Natural killer cell (primary cell): Measurements from ENCODE around the gene ABI3BP. TPM values are rescaled to one million over a fixed set of nuclear protein-coding genes. Genes with fewer than 3 reads are reported as not detected.

Experiments used
- ATAC-seq, 3 donors: fragments of 150-1000 bp in 2 of 3; fragments of 200-7000 bp in 1 of 3; cut with Tn5 transposase; 1 replicate in 1 of 3; 2 replicates in 2 of 3; pipeline ENCODE4 v1.10.0; 2021; ENCODE audit warnings: mild to moderate bottlenecking in 2 of 3, moderate library complexity in 2 of 3
- DNase-seq, 2 donors: peaks; one replicate each; pipeline versions ENCODE4 v3.0.0 to v3.0.0-alpha.2; 2013 to 2021; ENCODE audit warnings: mixed read lengths in 1 of 2
- H3K27ac ChIP-seq: one replicate; pipeline ENCODE4 v1.5.1; 2013; ENCODE audit warnings: mild to moderate bottlenecking, low read length
- H3K27me3 ChIP-seq: one replicate; pipeline ENCODE4 v1.6.1; 2013; ENCODE audit warnings: low read length; ENCODE audit not compliant: control insufficient read depth, insufficient read depth
- H3K36me3 ChIP-seq: one replicate; pipeline ENCODE4 v1.6.1; 2013; ENCODE audit warnings: low read length; ENCODE audit not compliant: control insufficient read depth, insufficient read depth
- H3K4me1 ChIP-seq: one replicate; pipeline ENCODE4 v1.6.1; 2013; ENCODE audit warnings: low read length; ENCODE audit not compliant: control insufficient read depth, insufficient read depth
- H3K4me3 ChIP-seq: one replicate; pipeline ENCODE4 v1.5.1; 2013; ENCODE audit warnings: low read length
- H3K9me3 ChIP-seq: one replicate; pipeline ENCODE4 v1.6.1; 2013; ENCODE audit warnings: low read length; ENCODE audit not compliant: control insufficient read depth, insufficient read depth
- H3K27ac Mint-ChIP-seq, 2 donors: one replicate each; pipeline ENCODE4 v1.8.0; 2022; ENCODE audit warnings: mild to moderate bottlenecking in 2 of 2, mixed read lengths in 2 of 2, moderate library complexity in 1 of 2
- H3K27me3 Mint-ChIP-seq, 2 donors: one replicate each; pipeline ENCODE4 v1.8.0; 2022; ENCODE audit warnings: low read depth in 2 of 2, mixed read lengths in 2 of 2
- H3K36me3 Mint-ChIP-seq: one replicate; pipeline ENCODE4 v1.8.0; 2022; ENCODE audit warnings: mixed read lengths
- H3K4me1 Mint-ChIP-seq, 2 donors: one replicate each; pipeline ENCODE4 v1.8.0; 2022; ENCODE audit warnings: mixed read lengths in 2 of 2
- H3K4me3 Mint-ChIP-seq: one replicate; pipeline ENCODE4 v1.8.0; 2022; ENCODE audit warnings: mild to moderate bottlenecking, moderate library complexity, mixed read lengths
- H3K9me3 Mint-ChIP-seq, 2 donors: one replicate each; pipeline ENCODE4 v1.8.0; 2022; ENCODE audit warnings: mixed read lengths in 2 of 2
- WGBS: methylation state at CpG from one replicate; pipeline ENCODE4 v1.1.7; 2013; ENCODE audit warnings: missing lambda C conversion rate; ENCODE audit not compliant: insufficient coverage; 5-methylcytosine and 5-hydroxymethylcytosine counted together
- intact Hi-C: fragments of 100-400 bp; cut with micrococcal nuclease; formaldehyde crosslinking; loops from one replicate; pipeline ENCODE4 v1.14.2; 2022
- total RNA-seq, 4 donors: library from RNA; stranded (reverse); fragments of 120-200 nt in 1 of 4; gene quantifications; one replicate each; pipeline versions ENCODE4 v1.2.3 to v1.2.4, GENCODE V29; 2013 to 2022
- TF ChIP-seq, protein P1 (sequence below): fragments of 200-600 bp; IDR thresholded peaks from one replicate; pipeline ENCODE4 v1.8.0; 2022; ENCODE audit warnings: antibody characterized with exemption

The ABI3BP gene
- total RNA-seq, 3 donors from 2014 or later (not counting 1 experiment from before 2014, with no cell fraction given), result not detected

DNA sequence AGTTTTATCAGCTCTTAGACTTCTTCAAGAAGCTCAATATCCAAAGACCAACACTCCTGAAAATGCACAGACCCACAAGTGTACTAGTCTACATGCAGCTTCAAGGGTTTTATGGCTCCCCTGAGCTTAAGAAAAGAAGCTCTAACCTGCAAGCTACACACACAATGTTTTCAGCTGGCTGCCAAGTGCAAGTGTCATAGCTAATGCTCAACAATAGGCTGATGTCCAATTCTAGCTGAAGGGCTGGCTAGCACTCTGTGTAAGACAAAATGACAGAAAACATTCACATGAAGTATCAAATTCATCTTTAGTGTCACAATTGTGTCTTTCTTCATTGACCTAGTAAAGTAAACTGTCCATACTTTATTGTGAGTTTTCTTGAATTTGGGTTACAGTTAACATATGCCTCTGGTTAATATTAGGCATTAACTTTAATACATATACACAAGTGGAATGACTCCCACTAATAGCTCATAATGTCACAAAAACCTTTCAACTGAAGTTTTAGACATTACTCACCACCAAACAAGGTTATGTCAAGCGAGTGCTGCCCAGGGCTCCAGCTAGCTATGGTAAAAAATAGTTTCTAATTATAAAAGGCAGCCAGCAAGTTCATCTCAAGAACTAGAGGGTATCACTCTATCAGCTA is 15.1 kb downstream of the ABI3BP start:
- Histone ChIP-seq H3K9me3 (no peaks in the 10 kb centered on the region), H3K27ac (no peak overlapping the region), H3K4me1 (no peaks in the 10 kb centered on the region), H3K36me3 (no peaks in the 10 kb centered on the region), H3K4me3 (no peak overlapping the region), H3K27me3 (no peaks in the 10 kb centered on the region)
- ATAC-seq (no peak), DNase-seq (no peak)
- H3K9me3 Mint-ChIP-seq, result peaks cover 0 to 2% of the 10 kb centered on the region in 2 donors
- H3K27ac Mint-ChIP-seq, result no peak overlapping the region
- WGBS, result 83% methylated on average over 1 of the region's 1 CpG
- H3K4me1 Mint-ChIP-seq, result no peaks in the 10 kb centered on the region
- H3K4me3 Mint-ChIP-seq, result no peak overlapping the region
- intact Hi-C loops, result no loop called here
- TF ChIP-seq, protein P1, sequence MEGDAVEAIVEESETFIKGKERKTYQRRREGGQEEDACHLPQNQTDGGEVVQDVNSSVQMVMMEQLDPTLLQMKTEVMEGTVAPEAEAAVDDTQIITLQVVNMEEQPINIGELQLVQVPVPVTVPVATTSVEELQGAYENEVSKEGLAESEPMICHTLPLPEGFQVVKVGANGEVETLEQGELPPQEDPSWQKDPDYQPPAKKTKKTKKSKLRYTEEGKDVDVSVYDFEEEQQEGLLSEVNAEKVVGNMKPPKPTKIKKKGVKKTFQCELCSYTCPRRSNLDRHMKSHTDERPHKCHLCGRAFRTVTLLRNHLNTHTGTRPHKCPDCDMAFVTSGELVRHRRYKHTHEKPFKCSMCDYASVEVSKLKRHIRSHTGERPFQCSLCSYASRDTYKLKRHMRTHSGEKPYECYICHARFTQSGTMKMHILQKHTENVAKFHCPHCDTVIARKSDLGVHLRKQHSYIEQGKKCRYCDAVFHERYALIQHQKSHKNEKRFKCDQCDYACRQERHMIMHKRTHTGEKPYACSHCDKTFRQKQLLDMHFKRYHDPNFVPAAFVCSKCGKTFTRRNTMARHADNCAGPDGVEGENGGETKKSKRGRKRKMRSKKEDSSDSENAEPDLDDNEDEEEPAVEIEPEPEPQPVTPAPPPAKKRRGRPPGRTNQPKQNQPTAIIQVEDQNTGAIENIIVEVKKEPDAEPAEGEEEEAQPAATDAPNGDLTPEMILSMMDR, result no peak
- H3K27me3 Mint-ChIP-seq, result no peaks in the 10 kb centered on the region
- no peaks in the 10 kb centered on the region for H3K36me3 Mint-ChIP-seq

DNA sequence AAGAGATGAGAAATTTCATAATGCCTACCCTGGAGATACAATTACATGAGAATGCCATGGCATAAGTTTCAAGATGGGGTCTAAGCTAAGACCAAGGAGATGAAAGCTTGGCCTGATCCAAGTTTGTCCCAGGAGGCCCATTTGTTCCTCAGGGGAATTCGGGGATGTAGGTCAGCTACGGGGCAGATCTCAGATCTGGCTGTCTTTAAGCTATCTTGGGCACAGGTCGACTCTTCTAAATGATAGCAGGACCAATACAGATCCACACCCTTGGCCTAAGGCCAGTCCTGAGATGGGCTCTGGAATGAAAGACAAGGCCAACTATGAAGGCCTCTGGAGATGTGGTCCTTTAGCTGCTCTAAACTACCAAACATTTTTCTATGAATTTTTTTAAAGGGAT is 16.6 kb downstream of the ABI3BP start:
- Histone ChIP-seq H3K27ac (no peak overlapping the region), H3K4me3 (no peak overlapping the region), H3K9me3 (no peaks in the 10 kb centered on the region), H3K4me1 (no peaks in the 10 kb centered on the region), H3K36me3 (no peaks in the 10 kb centered on the region), H3K27me3 (no peaks in the 10 kb centered on the region)
- no peaks in the 10 kb centered on the region for H3K27me3 Mint-ChIP-seq
- no peak for ATAC-seq
- no peaks in the 10 kb centered on the region for H3K36me3 Mint-ChIP-seq
- peaks cover 0 to 2% of the 10 kb centered on the region in 2 donors for H3K9me3 Mint-ChIP-seq
- no peak for DNase-seq
- no peak overlapping the region for H3K4me3 Mint-ChIP-seq
- intact Hi-C loops, result no loop called here
- no peaks in the 10 kb centered on the region for H3K4me1 Mint-ChIP-seq
- no peak overlapping the region for H3K27ac Mint-ChIP-seq
- 83% methylated on average over 3 of the region's 3 CpGs for WGBS
- TF ChIP-seq, protein P1, result no peak

DNA sequence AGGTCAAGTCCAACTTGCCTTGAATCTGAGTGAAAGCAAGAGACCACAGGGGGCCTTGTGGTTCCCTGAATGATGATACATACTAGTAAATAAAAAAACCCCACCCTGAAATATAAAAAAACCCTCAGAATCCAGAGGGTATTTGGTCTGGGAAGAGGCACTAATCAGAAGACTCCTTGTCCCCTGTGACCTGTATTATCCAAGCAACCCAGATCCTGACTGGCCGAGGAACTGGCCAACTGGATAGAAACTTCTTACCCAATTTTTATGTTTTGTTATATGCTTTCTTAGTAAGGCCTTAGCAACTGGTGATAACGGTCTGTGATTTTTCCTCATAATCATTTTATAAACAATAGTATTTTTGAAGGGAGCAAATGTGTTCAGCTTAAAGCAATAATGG is 17.5 kb downstream of the ABI3BP start:
- H3K4me3 ChIP-seq, result no peak overlapping the region
- Mint-ChIP-seq H3K4me1 (no peaks in the 10 kb centered on the region), H3K4me3 (no peak overlapping the region), H3K27ac (no peak overlapping the region), H3K36me3 (no peaks in the 10 kb centered on the region), H3K27me3 (no peaks in the 10 kb centered on the region), H3K9me3 (no peaks in the 10 kb centered on the region)
- TF ChIP-seq, protein P1, result no peak
- no peaks in the 10 kb centered on the region for H3K36me3 ChIP-seq
- H3K27me3 ChIP-seq, result no peaks in the 10 kb centered on the region
- H3K4me1 ChIP-seq, result no peaks in the 10 kb centered on the region
- intact Hi-C loops, result no loop called here
- ATAC-seq, result no peak
- H3K27ac ChIP-seq, result no peak overlapping the region
- no CpG with 5 or more reads among the region's 2 CpGs for WGBS
- no peaks in the 10 kb centered on the region for H3K9me3 ChIP-seq
- DNase-seq, result no peak

DNA sequence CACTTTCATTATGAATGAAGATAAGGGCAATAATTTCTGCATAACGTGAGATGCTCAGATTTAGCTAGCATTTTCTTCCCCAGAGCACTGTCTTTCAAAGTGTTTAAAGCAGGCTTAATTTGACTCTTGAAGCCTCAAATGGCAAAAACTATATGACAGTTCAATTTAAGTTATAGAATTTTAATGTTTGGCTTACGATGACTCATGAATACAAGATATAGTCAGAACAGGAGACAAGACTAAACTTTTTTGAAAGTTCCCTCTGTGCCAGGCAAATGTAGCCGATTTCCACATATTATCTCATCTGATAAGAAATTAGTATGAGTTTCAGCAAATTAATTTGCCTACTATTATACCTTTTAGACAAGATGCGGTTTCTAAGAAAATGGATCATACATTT is 19.6 kb downstream of the ABI3BP start:
- Histone ChIP-seq H3K9me3 (no peaks in the 10 kb centered on the region), H3K36me3 (no peaks in the 10 kb centered on the region), H3K4me3 (no peak overlapping the region), H3K4me1 (no peaks in the 10 kb centered on the region), H3K27ac (no peak overlapping the region), H3K27me3 (no peaks in the 10 kb centered on the region)
- DNase-seq (no peak), ATAC-seq (no peak)
- no peaks in the 10 kb centered on the region for H3K27me3 Mint-ChIP-seq
- 98% methylated on average over 3 of the region's 4 CpGs for WGBS
- no peaks in the 10 kb centered on the region for H3K4me1 Mint-ChIP-seq
- no peaks in the 10 kb centered on the region for H3K36me3 Mint-ChIP-seq
- H3K27ac Mint-ChIP-seq, result no peak overlapping the region
- H3K4me3 Mint-ChIP-seq, result no peak overlapping the region
- H3K9me3 Mint-ChIP-seq, result no peaks in the 10 kb centered on the region
- TF ChIP-seq, protein P1, result no peak
- intact Hi-C loops, result no loop called here
